WTC11 (cell line): Measurements from ENCODE around the gene SLC38A6. TPM values are rescaled to one million over a fixed set of nuclear protein-coding genes. Genes with fewer than 3 reads are reported as not detected.

Experiments used
- ATAC-seq: fragments of 200-7000 bp; cut with Tn5 transposase; 2 replicates; pipeline ENCODE4 v1.10.0; 2021; ENCODE audit warnings: mild to moderate bottlenecking, moderate library complexity
- CTCF ChIA-PET: fragments of 300-600 bp; sonication (Branson Sonifier 250); formaldehyde crosslinking; loops from one replicate; lab custom pipeline; 2021; ENCODE audit warnings: antibody characterized with exemption; lab: Charles Lee
- POLR2A ChIA-PET: fragments of 350-600 bp; sonication (Branson Sonifier 250); formaldehyde crosslinking; loops from one replicate; lab custom pipeline; 2021; ENCODE audit warnings: antibody characterized with exemption; lab: Charles Lee
- DNase-seq: peaks from one replicate; pipeline ENCODE4 v3.0.0; 2021; ENCODE audit warnings: low spot score
- H3K27ac Mint-ChIP-seq: 2 replicates; pipeline ENCODE4 v1.8.0; 2021; ENCODE audit warnings: mixed read lengths
- H3K27me3 Mint-ChIP-seq: 2 replicates; pipeline ENCODE4 v1.8.0; 2021; ENCODE audit warnings: low read depth, mild to moderate bottlenecking, moderate library complexity, mixed read lengths
- H3K36me3 Mint-ChIP-seq: 2 replicates; pipeline ENCODE4 v1.8.0; 2021; ENCODE audit warnings: mixed read lengths
- H3K4me1 Mint-ChIP-seq: 2 replicates; pipeline ENCODE4 v1.8.0; 2022; ENCODE audit warnings: mixed read lengths
- H3K4me3 Mint-ChIP-seq: 2 replicates; pipeline ENCODE4 v1.8.0; 2021; ENCODE audit warnings: mild to moderate bottlenecking, moderate library complexity, mixed read lengths
- H3K9me3 Mint-ChIP-seq: 2 replicates; pipeline ENCODE4 v1.8.0; 2021; ENCODE audit warnings: mixed read lengths
- ATF1 ChIP-seq: sonication (generic); formaldehyde crosslinking; IDR thresholded peaks from 2 replicates; pipeline ENCODE4 v1.8.1; 2023; ENCODE audit warnings: mild to moderate bottlenecking, moderate library complexity, missing genetic modification reagents
- CBFB ChIP-seq: sonication (generic); formaldehyde crosslinking; IDR thresholded peaks from 2 replicates; pipeline ENCODE4 v1.8.1; 2022; ENCODE audit warnings: mild to moderate bottlenecking, low read depth, missing genetic modification reagents
- CDX4 ChIP-seq: fragments of 250-450 bp; sonication (Bioruptor Pico); IDR thresholded peaks from 2 replicates; pipeline ENCODE4 v1.9.0; 2021; ENCODE audit warnings: moderate library complexity, mild to moderate bottlenecking, inconsistent platforms, borderline replicate concordance
- E2F1 ChIP-seq: sonication (generic); formaldehyde crosslinking; IDR thresholded peaks from 2 replicates; pipeline ENCODE4 v1.8.0; 2022; ENCODE audit warnings: mild to moderate bottlenecking, missing genetic modification reagents
- GRHL2 ChIP-seq: fragments of 250-450 bp; sonication (Bioruptor Pico); IDR thresholded peaks from 2 replicates; pipeline ENCODE4 v1.8.0; 2022; ENCODE audit warnings: mild to moderate bottlenecking, moderate library complexity; ENCODE audit not compliant: insufficient replicate concordance, severe bottlenecking
- IRF2 ChIP-seq: sonication (generic); formaldehyde crosslinking; IDR thresholded peaks from 2 replicates; pipeline ENCODE4 v1.8.0; 2022; ENCODE audit warnings: low read depth, missing genetic modification reagents, borderline replicate concordance
- JUN ChIP-seq: sonication (generic); formaldehyde crosslinking; IDR thresholded peaks from 2 replicates; pipeline ENCODE4 v1.8.0; 2023; ENCODE audit warnings: mild to moderate bottlenecking, missing genetic modification reagents
- KAT7 ChIP-seq: sonication (generic); formaldehyde crosslinking; IDR thresholded peaks from 2 replicates; pipeline ENCODE4 v1.8.1; 2023; ENCODE audit warnings: missing genetic modification reagents, mild to moderate bottlenecking, borderline replicate concordance
- MAX ChIP-seq: sonication (generic); formaldehyde crosslinking; IDR thresholded peaks from 2 replicates; pipeline ENCODE4 v1.8.0; 2022; ENCODE audit warnings: mild to moderate bottlenecking, missing genetic modification reagents
- PRRX2 ChIP-seq: fragments of 250-450 bp; sonication (Bioruptor Pico); IDR thresholded peaks from 2 replicates; pipeline ENCODE4 v1.8.0; 2021; ENCODE audit warnings: mild to moderate bottlenecking
- SMAD3 ChIP-seq: sonication (generic); formaldehyde crosslinking; IDR thresholded peaks from 2 replicates; pipeline ENCODE4 v1.8.0; 2022; ENCODE audit warnings: missing genetic modification reagents, mild to moderate bottlenecking, borderline replicate concordance
- SOX15 ChIP-seq: fragments of 250-450 bp; sonication (Bioruptor Pico); IDR thresholded peaks from 2 replicates; pipeline ENCODE4 v1.9.0; 2021; ENCODE audit warnings: mild to moderate bottlenecking
- ZBTB21 ChIP-seq: sonication (generic); formaldehyde crosslinking; IDR thresholded peaks from 2 replicates; pipeline ENCODE4 v1.8.1; 2023; ENCODE audit warnings: mild to moderate bottlenecking, missing genetic modification reagents, borderline replicate concordance
- ZNF396 ChIP-seq: fragments of 250-450 bp; sonication (Bioruptor Pico); IDR thresholded peaks from 2 replicates; pipeline ENCODE4 v1.8.0; 2021; ENCODE audit warnings: mild to moderate bottlenecking, moderate library complexity, borderline replicate concordance
- ZNF532 ChIP-seq: fragments of 250-450 bp; sonication (Bioruptor Pico); IDR thresholded peaks from 2 replicates; pipeline ENCODE4 v1.9.0; 2021; ENCODE audit warnings: mild to moderate bottlenecking, borderline replicate concordance
- total RNA-seq: library from RNA; stranded (reverse); gene quantifications from 3 replicates; pipeline ENCODE4 v1.2.3, GENCODE V29; 2021
- TF ChIP-seq, protein P1 (sequence below): sonication (generic); formaldehyde crosslinking; IDR thresholded peaks from 2 replicates; pipeline ENCODE4 v1.8.1; 2023; ENCODE audit warnings: mild to moderate bottlenecking, missing genetic modification reagents, moderate library complexity
- TF ChIP-seq, protein P2 (sequence below): sonication (generic); formaldehyde crosslinking; IDR thresholded peaks from 2 replicates; pipeline ENCODE4 v1.8.0; 2023; ENCODE audit warnings: missing genetic modification reagents, mild to moderate bottlenecking, borderline replicate concordance
- TF ChIP-seq, protein P3 (sequence below): fragments of 250-450 bp; sonication (Bioruptor Pico); IDR thresholded peaks from 2 replicates; pipeline ENCODE4 v2.1.2; 2022; ENCODE audit warnings: mild to moderate bottlenecking, moderate library complexity
- TF ChIP-seq, protein P4 (sequence below): fragments of 250-450 bp; sonication (Bioruptor Pico); IDR thresholded peaks from 2 replicates; pipeline ENCODE4 v1.8.0; 2021; ENCODE audit warnings: mild to moderate bottlenecking

The SLC38A6 gene
- total RNA-seq, 1 experiment from 2014 or later, result 8.7 TPM

GRCh38 chr14:60964904-60965303, 16.1 kb upstream of the SLC38A6 start:
- DNase-seq (no peak), ATAC-seq (no peak)
- no peaks in the 10 kb centered on the region for H3K27me3 Mint-ChIP-seq
- CTCF ChIA-PET, result no interaction called here
- H3K4me3 Mint-ChIP-seq, result no peak overlapping the region
- POLR2A ChIA-PET, result no interaction called here
- no peaks in the 10 kb centered on the region for H3K36me3 Mint-ChIP-seq
- peaks cover 7% of the 10 kb centered on the region for H3K4me1 Mint-ChIP-seq
- H3K27ac Mint-ChIP-seq, result no peak overlapping the region
- no peaks in the 10 kb centered on the region for H3K9me3 Mint-ChIP-seq
- TF ChIP-seq JUN (CRISPR knock-in tag) (no peak), SMAD3 (CRISPR knock-in tag) (no peak), ZNF396 (CRISPR knock-in tag) (no peak), CBFB (CRISPR knock-in tag) (no peak), GRHL2 (no peak)
- TF ChIP-seq, protein P1, sequence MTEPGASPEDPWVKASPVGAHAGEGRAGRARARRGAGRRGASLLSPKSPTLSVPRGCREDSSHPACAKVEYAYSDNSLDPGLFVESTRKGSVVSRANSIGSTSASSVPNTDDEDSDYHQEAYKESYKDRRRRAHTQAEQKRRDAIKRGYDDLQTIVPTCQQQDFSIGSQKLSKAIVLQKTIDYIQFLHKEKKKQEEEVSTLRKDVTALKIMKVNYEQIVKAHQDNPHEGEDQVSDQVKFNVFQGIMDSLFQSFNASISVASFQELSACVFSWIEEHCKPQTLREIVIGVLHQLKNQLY, result no peak
- TF ChIP-seq, protein P2, sequence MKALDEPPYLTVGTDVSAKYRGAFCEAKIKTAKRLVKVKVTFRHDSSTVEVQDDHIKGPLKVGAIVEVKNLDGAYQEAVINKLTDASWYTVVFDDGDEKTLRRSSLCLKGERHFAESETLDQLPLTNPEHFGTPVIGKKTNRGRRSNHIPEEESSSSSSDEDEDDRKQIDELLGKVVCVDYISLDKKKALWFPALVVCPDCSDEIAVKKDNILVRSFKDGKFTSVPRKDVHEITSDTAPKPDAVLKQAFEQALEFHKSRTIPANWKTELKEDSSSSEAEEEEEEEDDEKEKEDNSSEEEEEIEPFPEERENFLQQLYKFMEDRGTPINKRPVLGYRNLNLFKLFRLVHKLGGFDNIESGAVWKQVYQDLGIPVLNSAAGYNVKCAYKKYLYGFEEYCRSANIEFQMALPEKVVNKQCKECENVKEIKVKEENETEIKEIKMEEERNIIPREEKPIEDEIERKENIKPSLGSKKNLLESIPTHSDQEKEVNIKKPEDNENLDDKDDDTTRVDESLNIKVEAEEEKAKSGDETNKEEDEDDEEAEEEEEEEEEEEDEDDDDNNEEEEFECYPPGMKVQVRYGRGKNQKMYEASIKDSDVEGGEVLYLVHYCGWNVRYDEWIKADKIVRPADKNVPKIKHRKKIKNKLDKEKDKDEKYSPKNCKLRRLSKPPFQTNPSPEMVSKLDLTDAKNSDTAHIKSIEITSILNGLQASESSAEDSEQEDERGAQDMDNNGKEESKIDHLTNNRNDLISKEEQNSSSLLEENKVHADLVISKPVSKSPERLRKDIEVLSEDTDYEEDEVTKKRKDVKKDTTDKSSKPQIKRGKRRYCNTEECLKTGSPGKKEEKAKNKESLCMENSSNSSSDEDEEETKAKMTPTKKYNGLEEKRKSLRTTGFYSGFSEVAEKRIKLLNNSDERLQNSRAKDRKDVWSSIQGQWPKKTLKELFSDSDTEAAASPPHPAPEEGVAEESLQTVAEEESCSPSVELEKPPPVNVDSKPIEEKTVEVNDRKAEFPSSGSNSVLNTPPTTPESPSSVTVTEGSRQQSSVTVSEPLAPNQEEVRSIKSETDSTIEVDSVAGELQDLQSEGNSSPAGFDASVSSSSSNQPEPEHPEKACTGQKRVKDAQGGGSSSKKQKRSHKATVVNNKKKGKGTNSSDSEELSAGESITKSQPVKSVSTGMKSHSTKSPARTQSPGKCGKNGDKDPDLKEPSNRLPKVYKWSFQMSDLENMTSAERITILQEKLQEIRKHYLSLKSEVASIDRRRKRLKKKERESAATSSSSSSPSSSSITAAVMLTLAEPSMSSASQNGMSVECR (CRISPR knock-in tag), result no peak

GRCh38 chr14:60965402-60965801, 15.6 kb upstream of the SLC38A6 start:
- ChIA-PET POLR2A (no interaction called here), CTCF (no interaction called here)
- H3K4me1 Mint-ChIP-seq, result peaks cover 7% of the 10 kb centered on the region
- TF ChIP-seq, protein P3, sequence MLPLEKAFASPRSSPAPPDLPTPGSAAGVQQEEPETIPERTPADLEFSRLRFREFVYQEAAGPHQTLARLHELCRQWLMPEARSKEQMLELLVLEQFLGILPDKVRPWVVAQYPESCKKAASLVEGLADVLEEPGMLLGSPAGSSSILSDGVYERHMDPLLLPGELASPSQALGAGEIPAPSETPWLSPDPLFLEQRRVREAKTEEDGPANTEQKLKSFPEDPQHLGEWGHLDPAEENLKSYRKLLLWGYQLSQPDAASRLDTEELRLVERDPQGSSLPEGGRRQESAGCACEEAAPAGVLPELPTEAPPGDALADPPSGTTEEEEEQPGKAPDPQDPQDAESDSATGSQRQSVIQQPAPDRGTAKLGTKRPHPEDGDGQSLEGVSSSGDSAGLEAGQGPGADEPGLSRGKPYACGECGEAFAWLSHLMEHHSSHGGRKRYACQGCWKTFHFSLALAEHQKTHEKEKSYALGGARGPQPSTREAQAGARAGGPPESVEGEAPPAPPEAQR, result no peak
- TF ChIP-seq PRRX2 (CRISPR knock-in tag), result no peak
- TF ChIP-seq, protein P4, sequence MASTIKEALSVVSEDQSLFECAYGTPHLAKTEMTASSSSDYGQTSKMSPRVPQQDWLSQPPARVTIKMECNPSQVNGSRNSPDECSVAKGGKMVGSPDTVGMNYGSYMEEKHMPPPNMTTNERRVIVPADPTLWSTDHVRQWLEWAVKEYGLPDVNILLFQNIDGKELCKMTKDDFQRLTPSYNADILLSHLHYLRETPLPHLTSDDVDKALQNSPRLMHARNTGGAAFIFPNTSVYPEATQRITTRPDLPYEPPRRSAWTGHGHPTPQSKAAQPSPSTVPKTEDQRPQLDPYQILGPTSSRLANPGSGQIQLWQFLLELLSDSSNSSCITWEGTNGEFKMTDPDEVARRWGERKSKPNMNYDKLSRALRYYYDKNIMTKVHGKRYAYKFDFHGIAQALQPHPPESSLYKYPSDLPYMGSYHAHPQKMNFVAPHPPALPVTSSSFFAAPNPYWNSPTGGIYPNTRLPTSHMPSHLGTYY, result no peak
- no peak for TF ChIP-seq ZNF532 (CRISPR knock-in tag)
- no peak for TF ChIP-seq ZNF396 (CRISPR knock-in tag)
- no peak for TF ChIP-seq SOX15 (CRISPR knock-in tag)
- no peak for TF ChIP-seq ZBTB21 (CRISPR knock-in tag)
- no peak for TF ChIP-seq KAT7 (CRISPR knock-in tag)
- TF ChIP-seq MAX (CRISPR knock-in tag), result no peak
- no peak for TF ChIP-seq CDX4 (CRISPR knock-in tag)
- no peak for TF ChIP-seq IRF2
- no peak for TF ChIP-seq ATF1 (CRISPR knock-in tag)
- TF ChIP-seq, protein P1, result no peak
- TF ChIP-seq E2F1 (CRISPR knock-in tag), result no peak

More at GRCh38 chr14:60965402-60965801, 15.6 kb upstream of the SLC38A6 start:
- H3K27ac Mint-ChIP-seq, result no peak overlapping the region
- H3K9me3 Mint-ChIP-seq, result no peaks in the 10 kb centered on the region
- H3K36me3 Mint-ChIP-seq, result no peaks in the 10 kb centered on the region
- no peak for ATAC-seq
- no peaks in the 10 kb centered on the region for H3K27me3 Mint-ChIP-seq
- H3K4me3 Mint-ChIP-seq, result no peak overlapping the region
- no peak for DNase-seq
